ENCODE measurements around the gene FCN1.

FCN1 gene

GRCh38 chr9:134899168-134899567 lies 18.5 kb downstream of the FCN1 start:
- Mint-ChIP-seq H3K9me3 (peaks cover 22% of the 10 kb centered on the region), H3K4me1 (peaks cover 31% of the 10 kb centered on the region), H3K27ac (no peak overlapping the region), H3K36me3 (ENCODE audit: low read depth) (no peaks in the 10 kb centered on the region), H3K27me3 (ENCODE audit: low read depth) (no peaks in the 10 kb centered on the region), H3K4me3 (no peak overlapping the region)
- TF ChIP-seq CTCF (IDR thresholded peaks at IDR 0.05; ENCODE audit: unreplicated experiment in 3 of 3): no peak

- Mint-ChIP-seq H3K4me3 (no peak overlapping the region), H3K27ac (no peak overlapping the region), H3K9me3 (peaks cover 22% of the 10 kb centered on the region), H3K4me1 (peaks cover 31% of the 10 kb centered on the region), H3K27me3 (ENCODE audit: low read depth) (no peaks in the 10 kb centered on the region), H3K36me3 (ENCODE audit: low read depth) (no peaks in the 10 kb centered on the region)
- TF ChIP-seq CTCF (IDR thresholded peaks at IDR 0.05; ENCODE audit: unreplicated experiment in 3 of 3): no peak
Observed at GRCh38 chr9:134898319-134898718, 19.4 kb downstream of the FCN1 start.

- peaks cover 31% of the 10 kb centered on the region for H3K4me1 Mint-ChIP-seq
- H3K9me3 Mint-ChIP-seq: peaks cover 24% of the 10 kb centered on the region
- peak overlapping the region in 1 of 3 experiments; percentile 73 for H3K27ac Mint-ChIP-seq
- H3K27me3 Mint-ChIP-seq (ENCODE audit: low read depth): peaks cover 4% of the 10 kb centered on the region
- TF ChIP-seq CTCF (IDR thresholded peaks at IDR 0.05; ENCODE audit: unreplicated experiment in 3 of 3): no peak
- no peak overlapping the region for H3K4me3 Mint-ChIP-seq
- no peaks in the 10 kb centered on the region for H3K36me3 Mint-ChIP-seq (ENCODE audit: low read depth)
Observed at GRCh38 chr9:134897584-134898170, 20.0 kb downstream of the FCN1 start.

GRCh38 chr9:134896834-134897583 lies 20.7 kb downstream of the FCN1 start:
- peaks cover 31% of the 10 kb centered on the region for H3K4me1 Mint-ChIP-seq
- H3K27ac Mint-ChIP-seq: peak overlapping the region in 2 of 3 experiments; percentile 73 to 86
- H3K27me3 Mint-ChIP-seq (ENCODE audit: low read depth): peaks cover 4% of the 10 kb centered on the region
- H3K9me3 Mint-ChIP-seq: peaks cover 24% of the 10 kb centered on the region
- H3K36me3 Mint-ChIP-seq (ENCODE audit: low read depth): no peaks in the 10 kb centered on the region
- no peak for TF ChIP-seq CTCF (IDR thresholded peaks at IDR 0.05; ENCODE audit: unreplicated experiment in 3 of 3)
- H3K4me3 Mint-ChIP-seq: no peak overlapping the region

GRCh38 chr9:134895908-134896833 lies 21.5 kb downstream of the FCN1 start:
- peaks cover 4% of the 10 kb centered on the region for H3K27me3 Mint-ChIP-seq (ENCODE audit: low read depth)
- H3K4me3 Mint-ChIP-seq: peak overlapping the region in 1 of 3 experiments; percentile 35
- H3K27ac Mint-ChIP-seq: peak overlapping the region in 2 of 3 experiments; percentile 73 to 86
- no peak for TF ChIP-seq CTCF (IDR thresholded peaks at IDR 0.05; ENCODE audit: unreplicated experiment in 3 of 3)
- no peaks in the 10 kb centered on the region for H3K36me3 Mint-ChIP-seq (ENCODE audit: low read depth)
- peaks cover 24% of the 10 kb centered on the region for H3K9me3 Mint-ChIP-seq
- H3K4me1 Mint-ChIP-seq: peaks cover 31% of the 10 kb centered on the region
